Ecto neural progenitor cell (in vitro differentiated cells): Measurements from ENCODE around the gene GNAS.
"Not testable (repeated sequence)": the region's sequence is repeated elsewhere in the genome, so short reads cannot be mapped to it uniquely, and the experiment has no call there.

Source experiments
- DNase-seq: peaks from one replicate; pipeline ENCODE4 v3.0.0-alpha.2; 2018; ENCODE audit warnings: low spot score

Gene GNAS

GRCh38 chr20:58828804-58829203 lies 23.7 kb upstream of the GNAS start:
- DNase-seq, result not testable (repeated sequence)

- DNase-seq, result no peak
Measured at GRCh38 chr20:58829531-58829941, 23.0 kb upstream of the GNAS start.

DNA sequence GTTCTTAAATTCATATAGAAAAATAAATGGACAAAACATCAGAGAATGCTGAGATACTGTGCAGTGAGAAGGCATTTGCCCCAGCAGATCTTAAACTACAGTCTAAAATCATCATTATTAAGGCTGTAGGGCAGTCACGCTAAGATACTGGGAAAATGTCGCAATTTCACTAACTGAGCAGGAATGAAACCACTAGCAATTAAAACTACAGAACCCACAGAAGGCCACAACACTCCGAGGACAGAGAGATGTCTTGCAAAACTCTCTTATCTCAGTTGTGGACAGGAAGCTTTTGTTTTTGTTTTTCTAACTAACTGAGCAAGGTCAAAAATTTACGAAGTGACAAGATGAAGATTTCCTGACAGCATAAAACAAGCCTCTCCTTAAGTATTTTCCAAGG lies 20.1 kb upstream of the GNAS start:
- no peak for DNase-seq

GRCh38 chr20:58833921-58834320 lies 18.6 kb upstream of the GNAS start:
- DNase-seq, result no peak

- no peak for DNase-seq
Measured at GRCh38 chr20:58835231-58835630, 17.3 kb upstream of the GNAS start.

- no peak for DNase-seq
Measured at GRCh38 chr20:58836616-58837204, 15.8 kb upstream of the GNAS start.

- no peak for DNase-seq
Measured at GRCh38 chr20:58837717-58838116, 14.8 kb upstream of the GNAS start.

GRCh38 chr20:58838174-58838573 lies 14.3 kb upstream of the GNAS start:
- DNase-seq, result no peak

GRCh38 chr20:58839474-58839874 lies 13.0 kb upstream of the GNAS start:
- peak; percentile 72 for DNase-seq

GRCh38 chr20:58839991-58840747 lies 12.3 kb upstream of the GNAS start:
- no peak for DNase-seq

DNA sequence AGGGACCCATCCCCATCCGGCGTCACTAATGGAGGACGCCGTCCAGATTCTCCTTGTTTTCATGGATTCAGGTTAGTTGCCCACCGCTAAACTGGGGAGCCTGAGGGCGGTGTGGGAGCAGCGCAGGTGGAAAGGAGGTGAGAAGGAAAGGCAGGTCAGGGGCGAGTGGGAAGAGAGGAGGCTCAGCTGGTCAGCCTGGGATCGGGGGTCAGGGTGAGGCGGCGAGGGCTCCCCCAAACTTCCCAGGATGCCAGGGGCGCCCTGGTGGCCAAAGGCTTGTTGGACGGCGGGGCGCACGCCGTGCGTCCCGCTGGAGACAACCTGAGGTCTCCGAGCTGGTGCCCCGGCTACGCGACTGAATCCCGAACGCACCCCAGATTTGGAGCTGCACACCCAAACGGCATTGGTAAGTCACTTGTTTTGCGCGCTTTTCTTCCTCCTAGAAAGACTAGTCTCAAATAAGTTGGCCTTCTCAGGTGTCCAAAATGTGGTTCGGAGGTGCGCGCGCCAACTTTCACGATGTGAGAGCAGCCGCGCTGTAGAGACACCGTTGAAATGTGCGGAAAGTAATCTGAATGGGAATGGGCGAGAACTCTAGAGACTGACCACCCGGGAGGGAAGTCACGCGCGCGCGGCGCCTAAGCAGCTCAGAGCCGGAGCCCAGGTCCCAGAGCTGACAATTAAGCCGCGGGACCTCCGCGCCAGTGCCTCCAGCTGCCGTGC lies 11.5 kb upstream of the GNAS start:
- DNase-seq, result no peak

GRCh38 chr20:58841539-58842264 lies 10.8 kb upstream of the GNAS start:
- DNase-seq, result no peak

DNA sequence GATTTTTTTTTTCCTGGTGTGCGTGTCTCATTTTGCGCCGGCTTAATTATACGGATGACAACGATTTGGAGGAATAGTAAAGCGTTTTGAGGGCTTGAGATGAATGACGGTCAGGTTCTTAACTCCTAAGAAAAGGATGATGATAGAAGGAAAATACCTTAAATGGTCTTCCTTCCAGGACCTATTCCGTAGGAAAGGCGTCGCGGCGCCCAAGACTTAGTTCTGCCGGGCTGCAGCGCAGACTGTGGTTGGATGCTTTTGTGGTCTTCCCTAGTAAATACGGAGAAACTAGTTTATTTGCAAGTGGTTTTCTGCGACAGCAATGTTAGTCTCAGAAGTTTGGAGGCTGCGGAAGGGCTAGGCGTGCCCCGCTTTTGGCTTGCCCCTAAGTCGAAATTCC lies 10.2 kb upstream of the GNAS start:
- no peak for DNase-seq

GRCh38 chr20:58843128-58843556 lies 9.4 kb upstream of the GNAS start:
- no peak for DNase-seq

- DNase-seq, result no peak
Measured at GRCh38 chr20:58845706-58846105, 6.8 kb upstream of the GNAS start.

DNA sequence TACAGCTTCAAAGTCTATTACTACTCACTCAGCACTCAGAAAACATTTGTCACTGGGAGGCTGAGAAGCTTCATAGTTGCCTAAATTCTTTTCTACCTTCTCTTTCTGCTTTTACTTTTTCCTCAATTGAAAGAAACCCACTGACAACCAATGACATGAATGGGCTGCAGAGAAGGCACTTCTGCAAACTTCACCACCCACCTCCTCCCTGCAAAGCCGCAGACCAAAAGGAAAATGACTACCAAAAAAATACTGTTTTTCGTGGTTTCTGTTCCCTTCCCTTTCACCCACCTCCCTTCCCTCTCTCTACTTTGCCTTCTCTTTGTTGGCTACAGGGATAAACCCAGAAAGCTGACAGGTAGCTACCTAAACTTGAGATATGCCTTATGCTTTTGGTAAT lies 5.1 kb upstream of the GNAS start:
- DNase-seq, result no peak

DNA sequence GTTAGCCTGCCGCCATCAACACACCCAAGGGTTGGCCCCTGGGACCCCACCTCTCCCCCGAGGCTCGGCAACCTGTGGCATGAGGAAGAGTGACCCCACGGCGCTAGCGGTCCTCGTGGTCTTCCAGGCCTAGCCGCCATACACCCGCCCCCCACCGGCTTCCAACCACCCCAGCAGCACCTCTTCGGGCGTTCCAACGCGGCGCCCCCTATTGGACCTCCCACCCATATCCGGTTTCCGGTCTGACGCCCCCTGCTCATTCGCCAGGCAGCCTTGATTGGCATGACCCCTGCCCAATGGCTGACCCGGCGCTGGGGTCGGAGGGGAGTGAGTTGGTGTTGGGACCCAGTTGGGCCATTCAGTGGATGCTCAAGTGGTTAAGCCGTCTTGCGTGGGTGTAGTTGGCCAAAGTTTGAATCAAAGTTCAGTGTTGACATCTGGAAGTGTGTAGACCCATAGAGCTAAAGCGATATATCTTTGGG lies 1.8 kb upstream of the GNAS start, which contains the start of gene GNAS-AS1:
Gene GNAS-AS1 (minus strand): TSS at position 210 of the 482 bp plus-strand sequence.
- peak; percentile 91 for DNase-seq

DNA sequence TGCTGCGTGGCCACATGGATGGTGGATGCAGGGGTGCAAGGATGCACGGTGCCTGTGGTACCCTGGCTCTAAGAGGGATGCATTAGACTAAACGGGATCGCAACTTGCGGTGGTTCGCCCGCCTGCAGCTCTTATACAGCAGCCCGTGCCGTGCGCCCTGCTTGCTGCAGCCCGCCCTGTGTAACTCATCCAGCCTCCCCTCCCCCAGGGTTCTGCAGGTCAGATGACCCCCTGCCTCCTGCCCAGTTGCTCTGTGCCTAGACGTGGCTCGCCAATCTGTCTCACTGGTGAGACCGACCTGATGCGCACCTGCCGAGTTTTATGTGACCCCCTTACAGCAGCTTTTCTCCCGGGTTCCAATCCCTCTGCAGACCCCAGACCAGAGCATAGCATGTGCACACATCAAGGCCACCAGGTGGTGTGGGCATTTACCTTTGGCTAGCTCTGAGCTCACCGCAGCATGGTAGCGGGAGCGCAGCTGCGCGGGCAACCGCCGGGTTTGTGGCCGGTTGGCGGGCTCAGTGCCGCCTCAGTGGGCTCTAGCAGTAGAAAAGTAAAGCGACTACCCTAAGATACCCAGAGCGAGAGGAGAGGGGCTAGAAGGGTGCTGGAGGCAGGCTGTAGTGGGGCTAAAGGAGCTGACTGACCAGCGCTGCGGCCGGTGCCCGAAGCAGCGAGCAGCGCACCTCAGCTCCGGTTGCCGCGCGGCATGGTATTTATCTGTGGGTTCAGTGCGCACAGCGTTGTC lies 1.1 kb upstream of the GNAS start:
- peak; percentile 50 for DNase-seq

DNA sequence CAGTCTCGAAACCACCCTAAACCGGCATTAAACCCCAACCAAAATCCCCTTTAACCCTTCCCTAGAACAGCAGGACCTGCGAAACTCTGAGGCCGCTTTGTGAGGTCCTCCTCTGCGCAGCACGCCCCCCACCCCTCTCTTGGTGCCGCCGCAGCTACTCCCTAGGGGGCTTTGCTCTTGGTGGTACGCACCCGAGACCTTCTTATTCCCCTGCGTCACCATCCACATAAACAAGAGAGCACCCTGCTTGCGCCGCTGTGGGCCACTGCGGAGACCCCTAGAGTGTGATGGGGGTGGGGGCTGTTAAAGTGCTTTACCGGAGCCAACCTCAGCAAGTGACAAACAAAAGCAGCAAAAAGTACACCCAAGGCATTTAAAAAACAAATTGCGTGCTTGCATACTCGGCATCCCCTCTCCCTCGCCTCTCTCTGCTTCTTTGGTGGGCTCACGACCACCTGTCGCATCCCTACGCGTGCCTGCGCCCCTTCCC lies 502 bp upstream of the GNAS start:
- DNase-seq, result no peak

DNA sequence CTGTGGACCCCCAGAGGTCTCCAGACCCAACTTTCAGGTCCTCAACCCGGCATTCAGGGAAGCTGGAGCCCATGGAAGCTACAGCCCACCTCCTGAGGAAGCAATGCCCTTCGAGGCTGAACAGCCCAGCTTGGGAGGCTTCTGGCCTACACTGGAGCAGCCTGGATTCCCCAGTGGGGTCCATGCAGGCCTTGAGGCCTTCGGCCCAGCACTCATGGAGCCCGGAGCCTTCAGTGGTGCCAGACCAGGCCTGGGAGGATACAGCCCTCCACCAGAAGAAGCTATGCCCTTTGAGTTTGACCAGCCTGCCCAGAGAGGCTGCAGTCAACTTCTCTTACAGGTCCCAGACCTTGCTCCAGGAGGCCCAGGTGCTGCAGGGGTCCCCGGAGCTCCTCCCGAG lies 950 bp downstream of the GNAS start:
- no peak for DNase-seq

DNA sequence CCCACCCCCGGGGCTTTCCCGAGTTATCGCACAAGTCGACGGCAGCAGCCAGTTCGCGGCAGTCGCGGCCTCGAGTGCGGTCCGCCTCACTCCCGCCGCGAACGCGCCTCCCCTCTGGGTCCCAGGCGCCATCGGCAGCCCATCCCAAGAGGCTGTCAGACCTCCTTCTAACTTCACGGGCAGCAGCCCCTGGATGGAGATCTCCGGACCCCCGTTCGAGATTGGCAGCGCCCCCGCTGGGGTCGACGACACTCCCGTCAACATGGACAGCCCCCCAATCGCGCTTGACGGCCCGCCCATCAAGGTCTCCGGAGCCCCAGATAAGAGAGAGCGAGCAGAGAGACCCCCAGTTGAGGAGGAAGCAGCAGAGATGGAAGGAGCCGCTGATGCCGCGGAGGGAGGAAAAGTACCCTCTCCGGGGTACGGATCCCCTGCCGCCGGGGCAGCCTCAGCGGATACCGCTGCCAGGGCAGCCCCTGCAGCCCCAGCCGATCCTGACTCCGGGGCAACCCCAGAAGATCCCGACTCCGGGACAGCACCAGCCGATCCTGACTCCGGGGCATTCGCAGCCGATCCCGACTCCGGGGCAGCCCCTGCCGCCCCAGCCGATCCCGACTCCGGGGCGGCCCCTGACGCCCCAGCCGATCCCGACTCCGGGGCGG lies 1.6 kb downstream of the GNAS start:
- DNase-seq, result no peak
